ENCODE results near the gene UCMA.
"Not testable (repeated sequence)": the region's sequence is repeated elsewhere in the genome, so short reads cannot be mapped to it uniquely, and the experiment has no call there.

UCMA gene, protein sequence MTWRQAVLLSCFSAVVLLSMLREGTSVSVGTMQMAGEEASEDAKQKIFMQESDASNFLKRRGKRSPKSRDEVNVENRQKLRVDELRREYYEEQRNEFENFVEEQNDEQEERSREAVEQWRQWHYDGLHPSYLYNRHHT

GRCh38 chr10:13234172-13234571 lies at the start of gene UCMA:
Gene UCMA, minus strand, starts transcription at chr10:13234374. Its CDS starts 116 bp downstream, at chr10:13234258.
- in situ Hi-C loops (cut with MboI; ENCODE audit: low sequenced_read_pairs): no loop called here

GRCh38 chr10:13282348-13282747 lies 48.2 kb upstream of the UCMA start:
- in situ Hi-C loops (cut with MboI; ENCODE audit: low sequenced_read_pairs): not testable (repeated sequence)

DNA sequence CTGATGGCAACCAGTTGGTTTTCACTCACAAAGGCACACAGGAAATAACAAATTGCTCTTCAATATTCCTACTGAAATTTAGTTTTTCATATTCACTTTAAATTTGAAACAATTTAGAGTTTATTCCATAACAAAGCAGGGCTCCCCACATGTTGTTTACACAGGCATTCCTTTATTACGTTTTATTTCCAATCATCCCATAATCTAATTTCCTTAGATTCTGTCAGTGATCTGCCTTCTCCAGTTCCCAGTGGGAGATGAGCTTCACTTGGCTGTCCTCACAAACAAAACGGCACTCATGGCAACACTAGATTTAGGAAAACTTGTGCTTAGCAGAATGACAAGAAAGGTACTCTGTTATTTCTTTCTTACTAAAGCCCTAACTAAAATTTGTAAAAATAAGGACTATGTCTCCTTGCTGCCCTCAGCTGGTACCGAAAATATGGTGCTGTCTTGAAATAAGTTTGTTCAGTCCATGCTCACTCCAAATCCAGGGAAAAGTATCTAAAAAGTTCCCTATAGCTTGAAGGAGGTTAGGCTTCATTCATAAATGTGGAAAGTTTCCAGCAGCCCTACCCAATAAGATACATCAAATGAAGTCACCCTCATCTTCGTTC lies 42.7 kb upstream of the UCMA start:
- in situ Hi-C loops (cut with MboI; ENCODE audit: low sequenced_read_pairs): no loop called here

DNA sequence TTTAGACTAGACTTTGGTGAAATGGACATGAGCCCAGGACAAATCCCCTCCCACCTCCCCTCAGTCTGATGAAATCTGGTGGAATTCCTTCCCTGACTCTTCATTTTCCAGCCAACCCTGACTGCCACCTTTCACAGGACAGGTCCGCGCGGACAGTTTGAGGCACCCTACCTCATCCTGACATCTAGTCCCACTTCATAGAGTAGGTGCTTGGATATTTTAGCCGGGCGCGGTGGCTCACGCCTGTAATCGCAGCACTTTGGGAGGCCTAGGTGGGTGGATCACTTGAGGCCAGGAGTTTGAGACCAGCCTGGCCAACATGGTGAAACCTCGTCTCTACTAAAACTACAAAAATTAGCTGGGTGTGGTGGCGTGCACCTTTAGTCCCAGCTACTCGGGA lies 42.0 kb upstream of the UCMA start:
- in situ Hi-C loops (cut with MboI; ENCODE audit: low sequenced_read_pairs): not testable (repeated sequence)

DNA sequence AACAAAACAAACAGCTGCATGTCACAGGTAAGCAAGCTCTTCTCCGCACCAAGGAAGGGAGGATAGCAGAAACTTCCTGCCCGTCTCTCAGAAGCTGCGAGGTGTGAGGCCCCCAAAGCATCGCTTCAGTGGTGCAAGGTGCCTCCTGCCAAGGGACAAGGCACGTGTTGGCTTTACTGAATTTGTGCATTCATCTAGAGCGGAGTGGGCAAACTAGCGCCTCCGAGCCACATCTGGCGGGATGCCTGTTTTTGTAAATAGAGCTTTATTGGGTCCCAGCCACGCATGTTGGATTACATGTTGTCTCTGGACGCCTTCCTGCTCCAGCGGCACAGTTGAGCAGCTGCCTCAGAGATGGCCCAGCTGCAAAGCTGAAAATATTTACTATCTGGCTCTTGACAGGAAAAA lies 38.0 kb upstream of the UCMA start:
- in situ Hi-C loops (cut with MboI; ENCODE audit: low sequenced_read_pairs): no loop called here

GRCh38 chr10:13271552-13272163 lies 37.5 kb upstream of the UCMA start:
- in situ Hi-C loops (cut with MboI; ENCODE audit: low sequenced_read_pairs): no loop called here

DNA sequence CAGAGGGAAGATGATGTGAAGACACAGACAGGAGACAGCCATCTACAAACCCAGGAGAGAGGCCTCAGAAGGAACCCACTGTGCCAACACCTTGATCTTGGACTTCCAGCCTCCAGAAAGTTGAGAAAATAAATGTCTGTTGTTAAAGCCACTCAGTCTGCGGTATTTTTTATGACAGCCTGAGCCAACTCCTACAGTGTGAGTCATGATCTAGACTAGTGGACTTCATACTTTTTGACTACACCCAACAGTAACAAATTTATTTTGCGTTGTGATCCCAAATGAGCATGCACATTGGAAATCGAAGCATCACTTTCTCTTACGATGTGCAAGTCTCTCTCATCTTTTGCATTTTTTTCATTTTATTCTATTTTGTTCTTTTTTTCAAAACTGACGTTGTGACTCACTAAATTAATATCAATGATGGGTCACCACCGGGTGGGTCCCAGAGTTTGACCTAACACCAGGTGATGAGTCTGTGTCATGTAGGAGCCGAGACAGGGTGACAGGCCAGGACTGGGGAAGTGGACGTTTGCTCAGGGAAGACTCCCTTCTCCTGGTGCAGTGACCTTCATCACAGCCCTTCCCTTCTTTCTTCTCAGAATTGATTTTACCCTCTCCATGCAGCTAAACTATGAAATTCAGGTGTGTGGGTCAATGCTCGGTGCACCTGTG lies 36.8 kb upstream of the UCMA start:
- in situ Hi-C loops (cut with MboI; ENCODE audit: low sequenced_read_pairs): no loop called here

DNA sequence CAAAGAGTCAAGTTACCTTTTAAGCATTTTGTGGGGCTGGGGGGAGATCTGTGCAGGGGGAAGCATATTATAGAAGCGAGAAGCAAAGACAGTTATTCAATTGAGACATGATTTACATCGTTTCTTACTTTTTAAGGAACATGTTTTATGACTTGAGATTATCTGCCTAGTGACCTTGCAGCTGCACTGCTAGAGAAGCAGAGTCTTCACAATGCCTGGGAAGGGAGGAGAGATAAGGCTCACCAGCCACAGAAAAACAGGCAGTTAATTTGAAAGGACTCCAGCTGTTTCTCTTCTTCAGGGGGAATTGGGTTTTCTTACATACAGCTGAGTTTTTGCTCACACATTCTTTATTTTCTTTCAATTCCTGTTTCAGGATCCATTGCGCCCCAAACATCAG lies 34.7 kb upstream of the UCMA start:
- in situ Hi-C loops (cut with MboI; ENCODE audit: low sequenced_read_pairs): no loop called here

DNA sequence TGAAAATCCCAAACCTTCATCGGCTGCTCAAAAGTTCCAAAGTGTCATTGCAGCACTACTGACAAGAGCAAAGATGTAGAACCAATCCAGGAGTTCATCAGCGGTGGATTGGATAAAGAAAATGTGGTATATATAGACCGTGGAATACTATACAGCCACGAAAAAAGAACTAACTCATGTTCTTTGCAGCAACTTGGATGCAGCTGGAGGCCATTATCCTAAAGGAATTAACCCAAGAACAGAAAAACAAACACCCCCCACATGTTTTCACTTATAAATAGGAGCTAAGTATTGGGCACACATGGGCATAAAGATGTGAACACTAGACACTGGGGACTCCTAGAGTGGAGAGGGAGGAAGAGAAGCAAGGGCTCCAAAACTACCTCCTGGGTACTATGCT lies 34.1 kb upstream of the UCMA start:
- in situ Hi-C loops (cut with MboI; ENCODE audit: low sequenced_read_pairs): no loop called here

- in situ Hi-C loops (cut with MboI; ENCODE audit: low sequenced_read_pairs): no loop called here
Measured at GRCh38 chr10:13263591-13263990, 29.4 kb upstream of the UCMA start.

- in situ Hi-C loops (cut with MboI; ENCODE audit: low sequenced_read_pairs): no loop called here
Measured at GRCh38 chr10:13262433-13262832, 28.3 kb upstream of the UCMA start.

GRCh38 chr10:13257621-13258140 lies 23.5 kb upstream of the UCMA start:
- in situ Hi-C loops (cut with MboI; ENCODE audit: low sequenced_read_pairs): no loop called here

GRCh38 chr10:13256627-13257026 lies 22.5 kb upstream of the UCMA start:
- in situ Hi-C loops (cut with MboI; ENCODE audit: low sequenced_read_pairs): no loop called here

GRCh38 chr10:13253726-13254125 lies 19.6 kb upstream of the UCMA start:
- in situ Hi-C loops (cut with MboI; ENCODE audit: low sequenced_read_pairs): no loop called here

- in situ Hi-C loops (cut with MboI; ENCODE audit: low sequenced_read_pairs): no loop called here
Measured at GRCh38 chr10:13247784-13248183, 13.6 kb upstream of the UCMA start.

GRCh38 chr10:13247246-13247645 lies 13.1 kb upstream of the UCMA start:
- in situ Hi-C loops (cut with MboI; ENCODE audit: low sequenced_read_pairs): no loop called here

- in situ Hi-C loops (cut with MboI; ENCODE audit: low sequenced_read_pairs): not testable (repeated sequence)
Measured at GRCh38 chr10:13242260-13242659, 8.1 kb upstream of the UCMA start.

- in situ Hi-C loops (cut with MboI; ENCODE audit: low sequenced_read_pairs): no loop called here
Measured at GRCh38 chr10:13241613-13242012, 7.4 kb upstream of the UCMA start.

- in situ Hi-C loops (cut with MboI; ENCODE audit: low sequenced_read_pairs): no loop called here
Measured at GRCh38 chr10:13239923-13240322, 5.7 kb upstream of the UCMA start.

DNA sequence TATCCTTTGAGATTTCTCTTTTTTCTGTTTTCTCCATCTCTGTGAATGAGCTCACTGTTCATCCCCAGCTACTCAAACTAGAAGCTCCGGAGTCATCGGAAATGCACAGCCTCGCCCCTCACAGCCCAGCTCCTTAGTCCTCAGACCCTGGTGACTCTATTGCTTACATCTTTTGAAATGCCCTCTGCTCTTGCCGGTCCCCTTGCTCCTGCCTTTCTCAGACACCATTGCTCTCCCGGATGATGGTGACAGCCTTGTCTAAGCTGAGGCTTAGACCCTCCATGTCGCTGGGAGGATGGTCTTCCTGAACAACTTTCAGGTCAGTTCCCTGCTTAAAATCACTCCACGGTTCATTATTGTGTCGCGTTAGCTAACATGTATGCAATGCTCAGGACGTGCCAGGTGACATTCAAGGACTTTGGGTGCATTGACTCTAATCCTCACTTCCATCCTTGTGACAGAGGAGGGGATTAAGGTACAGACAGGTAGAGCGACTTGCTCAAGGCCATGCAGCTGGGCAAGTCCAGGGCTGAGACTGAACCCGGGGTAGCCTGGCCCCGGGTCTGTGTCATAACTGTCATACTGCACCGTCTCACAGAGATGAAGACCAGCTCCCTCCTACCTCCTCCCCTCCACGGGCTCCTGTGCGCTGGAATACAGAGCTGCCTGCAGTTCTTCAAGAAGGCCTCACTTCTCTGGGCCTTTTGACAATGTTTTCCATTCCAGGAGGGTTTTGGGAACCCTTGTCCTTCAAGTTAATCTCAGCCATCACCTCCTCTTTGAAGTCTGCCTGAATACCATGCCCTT lies 4.3 kb upstream of the UCMA start:
- in situ Hi-C loops (cut with MboI; ENCODE audit: low sequenced_read_pairs): no loop called here

DNA sequence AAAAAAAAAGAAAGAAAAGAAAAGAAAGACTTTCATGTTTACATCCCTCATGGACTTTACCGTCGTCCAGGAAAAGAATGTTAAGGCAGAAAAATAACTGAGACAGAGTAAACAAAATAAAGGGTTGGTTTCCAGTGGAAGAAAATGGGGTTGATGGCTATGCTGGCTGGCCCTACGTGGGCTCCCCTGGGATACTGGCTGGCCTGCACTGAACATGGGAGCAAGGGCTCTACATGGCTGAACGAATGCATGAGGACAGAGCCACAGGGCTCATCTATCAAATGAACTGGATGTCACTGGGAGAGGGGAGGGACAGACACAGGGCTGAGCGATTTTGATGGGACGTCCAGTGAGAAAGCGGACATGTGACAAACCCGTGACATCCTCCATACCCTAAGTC lies 2.5 kb upstream of the UCMA start:
- in situ Hi-C loops (cut with MboI; ENCODE audit: low sequenced_read_pairs): no loop called here

All from HL-60/S4 treated with phorbol 12-myristate 13-acetate at 8.2 ng/mL for 4 days and 3 days (cell line).